ENCODE data around the gene TMEM253. TPM values are rescaled to one million over a fixed set of nuclear protein-coding genes. Genes with fewer than 3 reads are reported as not detected.

The TMEM253 gene
- total and polyA plus RNA-seq, 8 donors: 0.16 to 4.9 (median 1.1) TPM

- H3K4me1 ChIP-seq: peaks cover 18 to 42% (median 20%) of the 10 kb centered on the region in 3 donors
- H3K4me3 ChIP-seq: peak overlapping the region in 2 of 4 donors; percentile 60 to 67
- 20 to 24% methylated on average over 9 of the region's 9 CpGs for WGBS, 2 donors
- no peaks in the 10 kb centered on the region for H3K36me3 ChIP-seq
- DNase-seq: no peak
- intact Hi-C loops (cut with DNase I): loop anchor here in 1 of 3 donors (5.0 kb wide), 1 partner anchor 35 kb away; no protein-coding TSS in a partner anchor
- no peak for TF ChIP-seq CTCF (IDR thresholded peaks at IDR 0.05)
- FAIRE-seq: no peak
- peak overlapping the region in 2 of 4 donors; percentile 98 for H3K27ac ChIP-seq
- no peaks in the 10 kb centered on the region for H3K9me3 ChIP-seq
- no peak for ATAC-seq
- H3K27me3 ChIP-seq: no peaks in the 10 kb centered on the region
Measured at GRCh38 chr14:21102521-21103410, 1.9 kb downstream of the TMEM253 start.

DNA sequence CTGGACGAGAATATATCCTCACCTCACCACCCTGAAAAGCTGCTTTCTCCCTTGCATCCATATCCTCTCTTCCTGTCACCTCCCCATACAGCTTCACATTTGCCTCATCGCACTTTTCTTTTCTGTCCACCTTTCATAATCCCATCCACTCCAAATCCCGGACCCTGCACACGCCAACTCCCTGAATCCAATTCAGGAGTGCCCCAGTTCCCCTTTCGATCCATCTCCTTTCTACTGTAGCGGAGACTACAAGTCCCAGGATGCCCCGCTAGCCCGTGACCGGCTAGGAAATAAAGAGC, 2.5 kb downstream of the TMEM253 start:
- 0 to 2% methylated on average over 9 of the region's 9 CpGs for WGBS, 2 donors
- H3K27me3 ChIP-seq: no peaks in the 10 kb centered on the region
- no peaks in the 10 kb centered on the region for H3K9me3 ChIP-seq
- peak overlapping the region; percentile 98 to 100 (median 98) for H3K27ac ChIP-seq
- intact Hi-C loops (cut with DNase I): loop anchor here in 1 of 3 donors (5.0 kb wide), 1 partner anchor 36 kb away; no protein-coding TSS in a partner anchor
- no peak for TF ChIP-seq CTCF (IDR thresholded peaks at IDR 0.05)
- ATAC-seq: no peak
- peaks cover 18 to 42% (median 20%) of the 10 kb centered on the region in 3 donors for H3K4me1 ChIP-seq
- no peak for DNase-seq
- H3K36me3 ChIP-seq: no peaks in the 10 kb centered on the region
- H3K4me3 ChIP-seq: peak overlapping the region in 2 of 4 donors; percentile 60 to 67
- FAIRE-seq: no peak

DNA sequence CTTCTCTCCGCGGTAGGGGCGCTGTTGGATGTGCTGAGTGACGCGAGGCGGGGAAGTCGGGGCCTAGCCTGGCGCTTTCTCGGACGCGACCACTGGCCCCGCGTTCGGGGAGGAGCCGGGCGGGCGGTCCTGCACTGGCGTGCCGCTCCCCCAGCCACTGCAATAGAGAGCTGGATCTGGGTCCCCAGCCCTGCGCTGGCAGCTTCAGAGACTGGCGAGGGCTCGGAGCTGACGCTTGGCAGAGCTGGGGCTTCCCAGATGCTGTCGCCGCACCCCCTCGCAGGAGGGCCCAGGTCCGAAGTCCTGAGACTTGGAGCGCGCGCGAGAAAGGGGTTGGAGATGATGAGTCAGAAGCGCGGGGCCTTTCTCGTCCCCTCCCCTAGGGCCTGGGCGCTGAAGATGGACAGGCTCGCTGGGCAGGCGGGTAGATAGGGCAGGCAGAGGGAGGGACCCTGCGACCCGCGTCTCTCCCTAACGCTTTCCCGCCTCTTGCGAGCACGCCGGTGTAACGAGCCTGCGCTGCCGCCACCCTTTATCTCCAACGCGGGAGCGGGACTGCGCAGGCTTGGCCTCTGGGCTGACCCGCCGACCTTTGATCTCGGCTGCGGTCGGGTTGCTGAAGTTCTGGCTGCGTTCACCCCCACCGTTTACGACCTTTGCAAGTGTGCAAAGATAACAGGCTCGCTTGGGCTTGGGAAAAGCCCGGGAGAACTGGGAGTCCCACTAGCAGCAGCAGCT, 3.0 kb downstream of the TMEM253 start:
- FAIRE-seq: no peak
- H3K4me3 ChIP-seq: peak overlapping the region; percentile 49 to 67 (median 56)
- TF ChIP-seq CTCF (IDR thresholded peaks at IDR 0.05): peak; percentile 57 to 85 (median 70)
- peaks cover 18 to 42% (median 20%) of the 10 kb centered on the region in 3 donors for H3K4me1 ChIP-seq
- DNase-seq: peak; percentile 93 to 97 (median 96)
- intact Hi-C loops (cut with DNase I): loop anchor here in 1 of 3 donors (5.0 kb wide), 1 partner anchor 37 kb away; no protein-coding TSS in a partner anchor
- H3K27ac ChIP-seq: peak overlapping the region; percentile 98 to 100 (median 98)
- no peaks in the 10 kb centered on the region for H3K9me3 ChIP-seq
- ATAC-seq: peak; percentile 91 to 96 (median 94)
- H3K27me3 ChIP-seq: no peaks in the 10 kb centered on the region
- no peaks in the 10 kb centered on the region for H3K36me3 ChIP-seq
- 0 to 1% methylated on average over 56 to 62 of the region's 62 CpGs for WGBS, 2 donors

GRCh38 chr14:21104448-21105060, 3.7 kb downstream of the TMEM253 start:
- Histone ChIP-seq H3K27ac (peak overlapping the region; percentile 98 to 100 (median 98)), H3K4me3 (peak overlapping the region; percentile 49 to 67 (median 56)), H3K27me3 (no peaks in the 10 kb centered on the region), H3K4me1 (peaks cover 14 to 36% (median 18%) of the 10 kb centered on the region in 3 donors), H3K9me3 (no peaks in the 10 kb centered on the region), H3K36me3 (no peaks in the 10 kb centered on the region)
- 2% methylated on average over 8 of the region's 8 CpGs for WGBS, 2 donors
- ATAC-seq (peak; percentile 67 to 84 (median 76)), FAIRE-seq (no peak), DNase-seq (peak; percentile 69 to 87 (median 75))
- intact Hi-C loops (cut with DNase I): loop anchor here in 1 of 3 donors (5.0 kb wide), 1 partner anchor 37 kb away; no protein-coding TSS in a partner anchor
- peak; percentile 63 to 93 (median 82) for TF ChIP-seq CTCF (IDR thresholded peaks at IDR 0.05)
